A549 (cell line): ENCODE measurements around the gene EPN2. TPM values are rescaled to one million over a fixed set of nuclear protein-coding genes. Genes with fewer than 3 reads are reported as not detected.
"Not testable (repeated sequence)": the region's sequence is repeated elsewhere in the genome, so short reads cannot be mapped to it uniquely, and the experiment has no call there.

Experiments used
- ATAC-seq, 2 experiments: fragments of 200-7000 bp in 1 of 2; fragments of >200 bp in 1 of 2; cut with Nextera tagmentation in 1 of 2; cut with Tn5 transposase in 1 of 2; 3 replicates each; pipeline versions ENCODE4 v1.8.0 to v1.9.1; 2018 to 2020; ENCODE audit warnings: mild to moderate bottlenecking in 1 of 2, moderate library complexity in 1 of 2
- CTCF ChIA-PET: fragments of 300-600 bp; sonication (Branson Sonifier 250); formaldehyde crosslinking; extraction: SDS; loops from one replicate; lab custom pipeline; 2021; ENCODE audit warnings: antibody characterized with exemption, inconsistent platforms; lab: Yijun Ruan, JAX
- POLR2A ChIA-PET: fragments of 350-600 bp; formaldehyde crosslinking; extraction: SDS; loops from one replicate; lab custom pipeline; 2021; ENCODE audit warnings: antibody characterized with exemption, inconsistent platforms; lab: Yijun Ruan, JAX
- DNase-seq, 2 experiments: peaks; one replicate each; pipeline versions ENCODE4 v3.0.0 to v3.0.0-alpha.2; 2011 to 2016; ENCODE audit warnings: low read depth in 1 of 2, low spot score in 1 of 2
- FAIRE-seq: peaks from 2 replicates; lab custom pipeline; 2011; peaks lifted over from hg19 to GRCh38; lab: Jason Lieb, UNC
- H3K27ac ChIP-seq, 2 experiments: fragments of >200 bp; sonication (Bioruptor Twin); formaldehyde crosslinking; 3 replicates each; pipeline ENCODE4 v1.5.1; 2016 to 2017
- H3K4me1 ChIP-seq: fragments of >200 bp; sonication (Bioruptor Twin); formaldehyde crosslinking; 3 replicates; pipeline ENCODE4 v1.6.1; 2016
- H3K4me2 ChIP-seq: fragments of >200 bp; sonication (Bioruptor Twin); formaldehyde crosslinking; 3 replicates; pipeline ENCODE4 v1.6.1; 2016
- H3K4me3 ChIP-seq: fragments of >200 bp; sonication (Bioruptor Twin); formaldehyde crosslinking; 3 replicates; pipeline ENCODE4 v1.5.1; 2016
- H3K9me3 ChIP-seq: fragments of >200 bp; sonication (Bioruptor Twin); formaldehyde crosslinking; 3 replicates; pipeline ENCODE4 v1.6.1; 2016
- BCL3 ChIP-seq: fragments of >200 bp; sonication (Bioruptor Twin); formaldehyde crosslinking; IDR thresholded peaks from 3 replicates; pipeline ENCODE4 v1.6.1; 2016
- CEBPB ChIP-seq, 2 experiments: fragments of >200 bp in 1 of 2; sonication (Bioruptor Twin) in 1 of 2; formaldehyde crosslinking in 1 of 2; IDR thresholded peaks; 2 replicates each; pipeline ENCODE4 v1.6.1; 2012 to 2016
- E2F6 ChIP-seq: IDR thresholded peaks from 2 replicates; pipeline ENCODE4 v1.6.1; 2012; ENCODE audit warnings: low read depth, borderline replicate concordance
- GATA3 ChIP-seq: IDR thresholded peaks from 2 replicates; pipeline ENCODE4 v1.6.1; 2012; ENCODE audit warnings: borderline replicate concordance
- JUN ChIP-seq, 2 experiments: fragments of >200 bp; sonication (Bioruptor Twin); formaldehyde crosslinking; IDR thresholded peaks; 2 replicates in 1 of 2; 3 replicates in 1 of 2; pipeline ENCODE4 v1.6.1; 2016 to 2017
- MAX ChIP-seq: IDR thresholded peaks from 2 replicates; pipeline ENCODE4 v1.6.1; 2012
- PBX3 ChIP-seq: IDR thresholded peaks from 2 replicates; pipeline ENCODE4 v1.6.1; 2012
- REST ChIP-seq: fragments of 200-600 bp; sonication (generic); IDR thresholded peaks from 2 replicates; pipeline ENCODE4 v1.6.1; 2016; ENCODE audit warnings: antibody characterized with exemption, mild to moderate bottlenecking, moderate library complexity
- WGBS: methylation state at CpG from one replicate; pipeline ENCODE4 v1.1.6; 2017; ENCODE audit errors: missing lambda C conversion rate; 5-methylcytosine and 5-hydroxymethylcytosine counted together
- polyA minus RNA-seq: library from RNA; depleted of rRNA, polyadenylated mRNA; stranded (reverse); fragments of >200 nt; gene quantifications from 2 replicates; pipeline ENCODE4 v1.2.3, GENCODE V29; 2011; rRNA and poly(A)+ RNA removed
- polyA plus RNA-seq, 4 experiments: library from polyadenylated mRNA; depleted of rRNA in 3 of 4; stranded (reverse); fragments of >200 nt; fragmentation: RNase III in 1 of 4; extraction: RNeasy Plus Mini Kit Qiagen cat#74134 plus additional on column Dnase treatment in 1 of 4; gene quantifications; 2 replicates in 3 of 4; 3 replicates in 1 of 4; pipeline ENCODE4 v1.2.3, GENCODE V29; 2011 to 2017

EPN2 gene
- 32.7 and 33.8 TPM in 2 replicates for polyA plus RNA-seq (2011; rRNA removed)
- 35.3 and 39.9 TPM in 2 replicates for polyA plus RNA-seq (2012; cell fraction: cytosol; rRNA removed)
- 77.1 and 85.8 TPM in 2 replicates for polyA plus RNA-seq (2012; cell fraction: nucleus; rRNA removed)
- polyA plus RNA-seq (2017; fragmentation: RNase III; extraction: RNeasy Plus Mini Kit Qiagen cat#74134 plus additional on column Dnase treatment), result 30.5 to 33.0 TPM (median 32.1 TPM) in 3 replicates
- polyA minus RNA-seq, result 49.3 and 49.5 TPM in 2 replicates

GRCh38 chr17:19237139-19237388, at the start of gene EPN2:
Gene EPN2, plus strand, starts transcription at chr17:19237366. Its CDS starts 45,754 bp downstream, at chr17:19283120.
- H3K4me1 ChIP-seq, result peaks cover 14% of the 10 kb centered on the region
- WGBS, result no CpG with 5 or more reads among the region's 31 CpGs
- CTCF ChIA-PET, result interaction anchor here (1.7 to 3.8 kb wide), 3 partner anchors 11 to 126 kb away, joined by 5 to 21 read pairs (median 12); partner anchors contain the start of gene B9D1
- H3K9me3 ChIP-seq, POLR2A ChIA-PET, ATAC-seq, FAIRE-seq: not testable (repeated sequence)
- peak within 1 kb of the TSS; percentile 89 for H3K4me2 ChIP-seq
- H3K4me3 ChIP-seq, result peak within 1 kb of the TSS; percentile 93
- DNase-seq, result peak; percentile 38 to 72
- peak within 1 kb of the TSS; percentile 89 to 97 for H3K27ac ChIP-seq

- CTCF ChIA-PET, H3K4me2 ChIP-seq, DNase-seq: not testable (repeated sequence)
These were observed 49.0 kb upstream of the EPN2 start for GRCh38 chr17:19187883-19188869.

GRCh38 chr17:19188870-19189708, 48.1 kb upstream of the EPN2 start:
- H3K4me2 ChIP-seq, FAIRE-seq, H3K27ac ChIP-seq, H3K4me3 ChIP-seq, H3K9me3 ChIP-seq, POLR2A ChIA-PET, CTCF ChIA-PET, DNase-seq, H3K4me1 ChIP-seq: not testable (repeated sequence)
- peak; percentile 91 to 97 for ATAC-seq
- no CpG with 5 or more reads among the region's 39 CpGs for whole genome bisulfite sequencing

More at GRCh38 chr17:19187883-19188869, 49.0 kb upstream of the EPN2 start:
- POLR2A ChIA-PET, H3K27ac ChIP-seq, H3K4me3 ChIP-seq, H3K4me1 ChIP-seq, FAIRE-seq, H3K9me3 ChIP-seq: not testable (repeated sequence)
- peak; percentile 55 to 75; a peak in 5 of 6 replicates for ATAC-seq
- WGBS, result 0% methylated on average over 11 of the region's 62 CpGs
- TF ChIP-seq BCL3 (peak; percentile 96), GATA3 (peak; percentile 55; the same call in 1 of the 2 replicates), JUN (IDR thresholded peaks at IDR 0.05) (peak; percentile 80 to 89), PBX3 (peak; percentile 82), MAX (peak; percentile 60), CEBPB (IDR thresholded peaks at IDR 0.05) (peak in 1 of 2 experiments; percentile 25; a peak in 1 of 4 replicates), E2F6 (0 out of 2 replicates have a peak, but pooled peaks have one; percentile 32), REST (peak; percentile 78)

GRCh38 chr17:19189781-19190405, 47.3 kb upstream of the EPN2 start:
- H3K27ac ChIP-seq, H3K4me2 ChIP-seq, H3K4me1 ChIP-seq, CTCF ChIA-PET, POLR2A ChIA-PET, DNase-seq, H3K9me3 ChIP-seq, H3K4me3 ChIP-seq, FAIRE-seq: not testable (repeated sequence)
- no CpG with 5 or more reads among the region's 36 CpGs for WGBS
- ATAC-seq, result peak; percentile 46 to 82

GRCh38 chr17:19196382-19197204, 40.6 kb upstream of the EPN2 start:
- peak; percentile 96 for ATAC-seq

More at GRCh38 chr17:19196382-19197204, 40.6 kb upstream of the EPN2 start:
- POLR2A ChIA-PET, H3K4me1 ChIP-seq, DNase-seq, FAIRE-seq, CTCF ChIA-PET, H3K9me3 ChIP-seq: not testable (repeated sequence)
- H3K4me3 ChIP-seq, result peak overlapping the region; percentile 47
- peak overlapping the region; percentile 85 to 86 for H3K27ac ChIP-seq
- H3K4me2 ChIP-seq, result peak overlapping the region; percentile 54; the same call in 1 of the 3 replicates
- 5% methylated on average over 14 of the region's 33 CpGs for WGBS
